Smooth muscle cell (in vitro differentiated cells): ENCODE data around the gene CCDC177. TPM values are rescaled to one million over a fixed set of nuclear protein-coding genes. Genes with fewer than 3 reads are reported as not detected.

Experiments used
- polyA plus RNA-seq: library from polyadenylated mRNA; unstranded; fragments of >200 nt; fragmentation: Nextera tagmentation; extraction: Ambion mirVana; gene quantifications from 2 replicates; pipeline ENCODE4 v1.2.1, GENCODE V29; 2016
- total RNA-seq: library from RNA; depleted of rRNA; stranded (reverse); fragments of >200 nt; gene quantifications from 2 replicates; pipeline ENCODE4 v1.2.3, GENCODE V29; 2014

Gene CCDC177
- total and polyA plus RNA-seq, 2 experiments from 2014 or later, result not detected

Other genes starting within 250 kb of the CCDC177 start
- gene ERH, start 176.6 kb downstream of the CCDC177 start, total RNA-seq, result 109 and 118 TPM in 2 replicates
- 184 and 208 TPM in 2 replicates for gene ERH, start 176.6 kb downstream of the CCDC177 start, polyA plus RNA-seq
- gene SLC39A9, start 176.2 kb downstream of the CCDC177 start, total RNA-seq, result 106 and 110 TPM in 2 replicates
- gene SLC39A9, start 176.2 kb downstream of the CCDC177 start, polyA plus RNA-seq, result 39.9 and 42.8 TPM in 2 replicates
- gene PLEKHD1, start 90.1 kb downstream of the CCDC177 start, total RNA-seq, result 0.04 TPM in 1 of 2 replicates, not detected in the other
- 0.03 and 0.05 TPM in 2 replicates for gene PLEKHD1, start 90.1 kb downstream of the CCDC177 start, polyA plus RNA-seq
- gene SUSD6, start 36.7 kb upstream of the CCDC177 start, total RNA-seq, result 20.3 and 25.9 TPM in 2 replicates
- gene SUSD6, start 36.7 kb upstream of the CCDC177 start, polyA plus RNA-seq, result 14.4 and 15.8 TPM in 2 replicates
- 197 and 246 TPM in 2 replicates for gene SRSF5, start 192.3 kb upstream of the CCDC177 start, total RNA-seq
- gene SRSF5, start 192.3 kb upstream of the CCDC177 start, polyA plus RNA-seq, result 201 and 300 TPM in 2 replicates
- gene SLC10A1, start 222.4 kb upstream of the CCDC177 start, total RNA-seq, result 0.58 TPM in 1 of 2 replicates, not detected in the other
- 0.10 and 0.27 TPM in 2 replicates for gene SLC10A1, start 222.4 kb upstream of the CCDC177 start, polyA plus RNA-seq